Activated CD4-positive, alpha-beta T cell treated with anti-CD3 and anti-CD28 coated beads, Interleukin-2, amount 50 U/mL, for 1 hour (primary cell): ENCODE measurements around the gene HTR3D.

Experiments
- DNase-seq: peaks from one replicate; pipeline ENCODE4 v3.0.0-alpha.2; 2020

HTR3D gene

GRCh38 chr3:184073621-184074020, 42.1 kb downstream of the HTR3D start:
- DNase-seq = no peak

- no peak for DNase-seq
These were observed 44.4 kb downstream of the HTR3D start for GRCh38 chr3:184075901-184076300.

GRCh38 chr3:184077881-184078280, 46.3 kb downstream of the HTR3D start:
- DNase-seq = no peak

- no peak for DNase-seq
These were observed 47.3 kb downstream of the HTR3D start for GRCh38 chr3:184078851-184079250.

- no peak for DNase-seq
These were observed 49.7 kb downstream of the HTR3D start for GRCh38 chr3:184081116-184081830.

GRCh38 chr3:184082034-184082433, 50.5 kb downstream of the HTR3D start:
- DNase-seq = no peak

- no peak for DNase-seq
These were observed 50.9 kb downstream of the HTR3D start for GRCh38 chr3:184082465-184082864.

- DNase-seq = no peak
These were observed 53.9 kb downstream of the HTR3D start for GRCh38 chr3:184085389-184085852.
